ENCODE data around the gene ZRANB2.
A peak's percentile ranks its signal among the peaks of the same experiment; 100 is the strongest.

Gene ZRANB2, protein sequence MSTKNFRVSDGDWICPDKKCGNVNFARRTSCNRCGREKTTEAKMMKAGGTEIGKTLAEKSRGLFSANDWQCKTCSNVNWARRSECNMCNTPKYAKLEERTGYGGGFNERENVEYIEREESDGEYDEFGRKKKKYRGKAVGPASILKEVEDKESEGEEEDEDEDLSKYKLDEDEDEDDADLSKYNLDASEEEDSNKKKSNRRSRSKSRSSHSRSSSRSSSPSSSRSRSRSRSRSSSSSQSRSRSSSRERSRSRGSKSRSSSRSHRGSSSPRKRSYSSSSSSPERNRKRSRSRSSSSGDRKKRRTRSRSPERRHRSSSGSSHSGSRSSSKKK

GRCh38 chr1:71080739-71081696 lies at the start of gene ZRANB2:
Gene ZRANB2, minus strand, starts transcription at chr1:71081035. Its CDS starts 40 bp downstream, at chr1:71080995.
- peak; percentile 87 for DNase-seq

GRCh38 chr1:71128060-71128459 lies 47.2 kb upstream of the ZRANB2 start:
- DNase-seq, result no peak

GRCh38 chr1:71118086-71118485 lies 37.3 kb upstream of the ZRANB2 start:
- no peak for DNase-seq

- no peak for DNase-seq
Measured at GRCh38 chr1:71116729-71117128, 35.9 kb upstream of the ZRANB2 start.

- DNase-seq, result no peak
Measured at GRCh38 chr1:71106658-71107322, 26.0 kb upstream of the ZRANB2 start.

DNA sequence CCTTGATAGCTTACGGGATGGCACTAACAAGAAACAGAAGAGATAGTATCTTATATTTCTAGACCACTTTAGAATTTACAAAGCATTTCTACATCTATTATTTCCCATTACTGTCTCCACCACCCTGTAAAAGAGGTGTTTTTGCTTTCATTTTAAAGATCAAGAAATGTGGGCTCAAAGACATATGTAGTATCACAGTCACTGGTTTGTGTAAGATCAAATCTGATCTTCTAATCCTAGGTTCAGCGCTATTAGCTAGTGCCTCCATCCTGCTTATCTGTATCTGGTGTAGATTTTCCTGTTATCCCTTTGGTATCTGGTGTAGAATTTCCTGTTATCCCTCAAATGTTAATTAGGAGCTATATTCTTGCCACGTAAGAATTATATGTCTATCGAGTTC lies 23.6 kb upstream of the ZRANB2 start:
- DNase-seq, result no peak

GRCh38 chr1:71101839-71102376 lies 21.1 kb upstream of the ZRANB2 start:
- no peak for DNase-seq

DNA sequence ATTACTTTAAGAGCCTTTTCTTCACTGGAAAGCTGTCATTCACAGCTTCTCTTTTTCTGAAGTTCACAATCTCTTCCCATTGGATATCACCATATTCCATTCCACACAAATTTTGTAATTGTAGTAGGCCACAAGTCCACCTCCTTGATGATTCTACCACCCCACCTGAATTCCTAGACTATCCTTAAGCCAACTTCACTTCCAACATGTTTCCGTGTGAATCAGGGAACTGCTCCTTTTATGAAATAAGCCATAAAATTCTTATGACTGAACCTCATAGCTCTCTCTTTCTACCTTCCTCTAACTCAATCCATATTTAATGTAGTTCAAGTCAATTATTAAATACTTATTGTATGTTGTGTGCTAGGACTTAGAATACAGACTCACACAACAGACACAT lies 16.6 kb upstream of the ZRANB2 start:
- no peak for DNase-seq

- DNase-seq, result no peak
Measured at GRCh38 chr1:71094913-71095312, 14.1 kb upstream of the ZRANB2 start.

- DNase-seq, result no peak
Measured at GRCh38 chr1:71093938-71094337, 13.1 kb upstream of the ZRANB2 start.

DNA sequence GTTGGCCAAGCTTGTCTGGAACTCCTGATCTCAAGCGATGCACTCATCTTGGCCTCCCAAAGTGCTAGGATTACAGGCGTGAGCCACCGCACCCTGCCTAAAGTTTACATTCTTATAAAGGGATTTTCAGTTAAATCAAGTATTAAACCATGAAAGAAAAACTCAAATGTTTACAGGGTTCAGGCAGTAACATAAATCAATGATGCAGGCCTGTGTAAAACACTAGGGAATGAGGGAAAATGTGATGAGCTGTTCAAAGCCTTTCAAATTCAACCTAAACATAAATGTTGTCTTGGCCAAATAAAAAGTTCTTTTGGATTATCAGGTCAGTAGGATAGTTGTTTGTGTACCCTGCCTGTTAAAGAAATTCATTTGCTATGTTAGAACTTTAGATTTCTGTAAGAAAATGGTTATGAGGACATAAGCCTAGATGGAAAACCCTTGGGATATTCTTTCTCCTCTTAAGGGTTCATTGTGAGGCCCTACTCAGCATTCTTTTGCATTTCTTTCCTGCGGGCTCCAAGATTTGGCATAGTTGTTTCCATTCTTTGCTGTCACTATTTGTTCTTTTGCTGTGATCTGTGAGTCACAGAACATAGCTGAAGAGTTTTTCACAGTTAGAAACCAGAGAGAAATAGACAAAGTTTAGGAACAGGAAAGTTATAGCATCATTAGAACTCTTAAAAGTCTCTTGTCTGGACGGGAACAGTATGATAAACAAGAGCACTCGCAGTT lies 8.9 kb upstream of the ZRANB2 start:
- no peak for DNase-seq

- DNase-seq, result no peak
Measured at GRCh38 chr1:71088645-71089287, 7.9 kb upstream of the ZRANB2 start.

GRCh38 chr1:71087713-71088112 lies 6.9 kb upstream of the ZRANB2 start:
- DNase-seq, result no peak

DNA sequence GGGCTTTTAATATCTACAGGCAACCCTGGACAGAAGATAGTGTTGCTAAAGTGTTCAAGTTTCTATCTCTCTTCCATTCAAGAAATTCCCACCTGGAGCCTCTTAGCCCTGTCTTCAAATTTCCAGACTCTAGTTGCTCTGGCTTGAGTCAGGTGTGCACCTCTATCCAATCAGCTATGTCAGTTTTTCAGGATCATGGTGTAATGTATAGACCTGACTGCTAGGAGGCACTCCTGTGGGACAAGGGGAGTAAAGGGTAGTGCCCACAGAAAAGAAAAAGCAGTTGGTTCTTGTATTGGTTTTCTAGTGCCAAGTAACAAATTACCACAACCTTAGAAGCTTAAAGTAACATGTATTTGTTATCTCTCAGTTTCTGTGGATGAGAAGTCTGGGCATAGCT lies 6.2 kb upstream of the ZRANB2 start:
- no peak for DNase-seq

DNA sequence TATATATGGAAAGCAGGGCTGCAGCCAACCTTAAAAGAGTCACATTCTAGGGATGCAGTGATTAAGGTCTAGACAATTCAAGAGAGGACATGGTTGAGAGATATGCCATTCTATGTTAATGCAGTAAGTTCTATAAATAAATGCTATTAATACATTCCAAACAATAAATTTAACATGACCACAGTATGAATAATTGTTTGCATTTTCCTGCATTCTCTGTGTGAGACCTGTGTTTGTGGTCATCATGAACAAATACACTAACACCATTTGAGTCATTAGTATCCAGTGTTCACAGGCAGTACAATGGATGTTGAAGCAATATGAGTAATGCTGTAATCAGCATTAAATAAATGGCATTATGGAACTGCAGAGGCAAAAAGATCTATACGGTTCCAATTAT lies 5.5 kb upstream of the ZRANB2 start:
- no peak for DNase-seq

DNA sequence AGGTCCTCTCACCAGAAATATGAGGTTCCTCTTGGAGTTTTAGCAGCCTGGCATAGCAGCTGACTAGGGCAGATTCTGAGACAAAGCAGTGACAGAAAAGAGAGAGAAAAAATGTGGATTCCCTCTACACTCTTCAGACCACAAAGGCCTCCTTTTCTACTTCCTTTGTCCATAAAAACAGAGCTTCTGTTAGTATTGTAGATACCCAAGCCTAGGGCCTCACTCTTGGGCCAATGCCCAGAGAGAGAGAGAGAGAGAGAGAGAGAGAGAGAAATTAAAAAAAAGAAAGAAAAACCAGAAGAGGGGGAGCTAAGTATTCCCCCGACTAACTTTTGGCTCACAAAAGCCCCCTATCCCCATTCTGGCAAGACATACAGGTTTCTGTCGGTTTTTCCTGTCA lies 2.4 kb upstream of the ZRANB2 start:
- DNase-seq, result no peak

DNA sequence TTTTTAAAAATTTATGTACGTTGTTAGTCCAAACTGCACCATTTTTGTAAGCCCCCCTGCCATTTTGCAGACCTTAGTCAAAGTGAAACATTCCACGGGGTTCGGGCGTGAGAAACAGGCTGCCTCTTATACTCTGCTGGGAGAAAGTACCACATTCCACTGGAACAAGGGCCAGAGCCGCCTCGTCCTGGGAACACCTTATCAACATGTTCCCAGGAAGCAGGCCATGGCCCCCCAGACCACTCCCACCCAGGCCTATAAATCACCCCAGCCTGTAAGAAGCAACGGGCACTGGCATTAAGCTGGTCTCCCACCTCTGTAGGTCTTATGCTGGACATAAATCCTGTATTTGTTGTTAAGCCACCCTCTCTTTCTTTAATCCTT lies 854 bp upstream of the ZRANB2 start:
- DNase-seq, result peak; percentile 15

- no peak for DNase-seq
Measured at GRCh38 chr1:71080230-71080738, 551 bp downstream of the ZRANB2 start.

- no peak for DNase-seq
Measured at GRCh38 chr1:71074681-71075080, 6.2 kb downstream of the ZRANB2 start.

- DNase-seq, result no peak
Measured at GRCh38 chr1:71072273-71072672, 8.6 kb downstream of the ZRANB2 start.

GRCh38 chr1:71071720-71072119 lies 9.1 kb downstream of the ZRANB2 start:
- no peak for DNase-seq

All from activated CD8-positive, alpha-beta memory T cell treated with anti-CD3 and anti-CD28 coated beads, Interleukin-2, amount 50 U/mL, for 4 hours (primary cell).